Ovary (tissue), 3 donors: ENCODE measurements around the gene HSFX2.

Experiments
- CTCF ChIP-seq, 3 donors: fragments of 450-650 bp in 2 of 3; fragments of 200-600 bp in 1 of 3; IDR thresholded peaks; one replicate each; pipeline versions ENCODE4 v1.5.1 to v1.8.0; 2016 to 2022; ENCODE audit warnings: antibody characterized with exemption in 3 of 3, mild to moderate bottlenecking in 1 of 3
- POLR2A ChIP-seq: fragments of 450-650 bp; IDR thresholded peaks from one replicate; pipeline ENCODE4 v1.6.1; 2017; ENCODE audit warnings: antibody characterized with exemption, mild to moderate bottlenecking, moderate library complexity
- donor health status: DM: no; HTN: no; CAD: no.

- no peak for TF ChIP-seq POLR2A
- TF ChIP-seq CTCF (IDR thresholded peaks at IDR 0.05), result no peak
Measured at GRCh38 chrX:149570668-149571067, 24.4 kb downstream of the HSFX2 start.
